IPS DF 6.9 (cell line): ENCODE results near the gene YIPF4.
A peak's percentile ranks its signal among the peaks of the same experiment; 100 is the strongest.
"Not testable (repeated sequence)": the region's sequence is repeated elsewhere in the genome, so short reads cannot be mapped to it uniquely, and the experiment has no call there.

Experiments used
- DNase-seq: peaks from one replicate; pipeline ENCODE4 v3.0.0-alpha.2; 2013; ENCODE audit warnings: low read depth, low spot score
- H3K27ac ChIP-seq: one replicate; pipeline ENCODE4 v1.5.1; 2013; ENCODE audit warnings: low read length, control low read depth
- H3K27me3 ChIP-seq: 2 replicates; pipeline ENCODE4 v1.6.1; 2013; ENCODE audit warnings: mild to moderate bottlenecking, low read length; ENCODE audit not compliant: control insufficient read depth, insufficient read depth
- H3K36me3 ChIP-seq: 2 replicates; pipeline ENCODE4 v1.6.1; 2013; ENCODE audit warnings: low read length; ENCODE audit not compliant: control insufficient read depth, insufficient read depth
- H3K4me1 ChIP-seq: 2 replicates; pipeline ENCODE4 v1.6.1; 2013; ENCODE audit warnings: low read length; ENCODE audit not compliant: control insufficient read depth, insufficient read depth
- H3K4me3 ChIP-seq: 2 replicates; pipeline ENCODE4 v1.5.1; 2013; ENCODE audit warnings: mild to moderate bottlenecking, low read length
- H3K9me3 ChIP-seq: 2 replicates; pipeline ENCODE4 v1.6.1; 2013; ENCODE audit warnings: low read length, inconsistent platforms; ENCODE audit not compliant: control insufficient read depth, insufficient read depth
- WGBS: extraction: QIAGEN DNeasy Blood & Tissue Kit; methylation state at CpG from one replicate; pipeline ENCODE4 v1.1.7; 2013; ENCODE audit warnings: mixed read lengths, missing lambda C conversion rate; ENCODE audit not compliant: insufficient read length, insufficient coverage; 5-methylcytosine and 5-hydroxymethylcytosine counted together

The YIPF4 gene

DNA sequence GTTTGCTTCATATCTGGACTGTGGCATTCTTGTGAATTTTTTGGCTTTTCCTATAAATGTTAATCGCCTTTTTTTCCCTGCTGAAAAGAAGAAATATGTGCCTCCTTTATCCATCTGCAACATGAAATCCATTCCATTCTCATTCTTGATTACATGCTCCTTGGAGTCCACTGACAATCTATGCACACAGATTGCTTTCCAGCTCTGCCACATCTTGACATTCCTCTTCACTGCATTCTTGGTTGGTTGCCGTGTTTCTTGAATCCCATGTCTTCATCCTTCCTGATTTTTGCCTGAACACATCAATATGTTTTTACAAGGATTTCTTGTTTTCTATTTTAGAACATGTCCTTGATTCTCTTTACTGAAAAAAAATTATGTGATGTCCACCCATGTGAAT is 52.4 kb downstream of the YIPF4 start:
- H3K4me1 ChIP-seq: no peaks in the 10 kb centered on the region
- DNase-seq: no peak
- no peaks in the 10 kb centered on the region for H3K9me3 ChIP-seq
- H3K36me3 ChIP-seq: no peaks in the 10 kb centered on the region
- no peak overlapping the region for H3K4me3 ChIP-seq
- no peaks in the 10 kb centered on the region for H3K27me3 ChIP-seq
- no peak overlapping the region for H3K27ac ChIP-seq
- no CpG with 5 or more reads among the region's 2 CpGs for WGBS

- no peak for DNase-seq
- Histone ChIP-seq H3K4me1 (no peaks in the 10 kb centered on the region), H3K9me3 (no peaks in the 10 kb centered on the region), H3K27ac (no peak overlapping the region), H3K4me3 (no peak overlapping the region), H3K27me3 (no peaks in the 10 kb centered on the region), H3K36me3 (no peaks in the 10 kb centered on the region)
- WGBS: no CpG with 5 or more reads among the region's 2 CpGs
Observed at GRCh38 chr2:32342801-32343200, 65.1 kb downstream of the YIPF4 start.

DNA sequence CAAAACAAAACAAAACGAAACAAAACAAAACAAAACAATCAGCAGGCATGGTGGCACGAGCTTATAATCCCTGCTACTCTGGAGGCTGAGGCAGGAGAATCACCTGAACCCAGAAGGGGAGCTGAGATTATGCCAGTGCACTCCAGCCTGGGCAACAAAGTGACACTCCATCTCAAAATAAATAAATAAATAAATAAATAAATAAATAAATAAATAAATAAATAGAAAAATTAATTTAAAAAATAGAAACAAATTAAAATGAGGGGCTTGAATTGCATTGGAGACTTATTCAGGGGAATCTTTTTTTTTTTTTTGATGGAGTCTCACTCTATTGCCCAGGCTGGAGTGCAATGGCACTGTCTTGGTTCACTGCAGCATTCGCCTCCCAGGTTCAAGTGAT is 73.1 kb downstream of the YIPF4 start:
- not testable (repeated sequence) for H3K27me3 ChIP-seq, H3K4me1 ChIP-seq, H3K4me3 ChIP-seq, DNase-seq, H3K27ac ChIP-seq, H3K9me3 ChIP-seq, H3K36me3 ChIP-seq
- WGBS: no CpG with 5 or more reads among the region's 3 CpGs

- peak overlapping the region; percentile 77; the same call in 1 of the 2 replicates for H3K4me3 ChIP-seq
- no peaks in the 10 kb centered on the region for H3K4me1 ChIP-seq
- WGBS: no CpG with 5 or more reads among the region's 10 CpGs
- no peak for DNase-seq
- no peaks in the 10 kb centered on the region for H3K36me3 ChIP-seq
- no peaks in the 10 kb centered on the region for H3K27me3 ChIP-seq
- no peak overlapping the region for H3K27ac ChIP-seq
- no peaks in the 10 kb centered on the region for H3K9me3 ChIP-seq
Observed at GRCh38 chr2:32355976-32356680, 78.4 kb downstream of the YIPF4 start.

DNA sequence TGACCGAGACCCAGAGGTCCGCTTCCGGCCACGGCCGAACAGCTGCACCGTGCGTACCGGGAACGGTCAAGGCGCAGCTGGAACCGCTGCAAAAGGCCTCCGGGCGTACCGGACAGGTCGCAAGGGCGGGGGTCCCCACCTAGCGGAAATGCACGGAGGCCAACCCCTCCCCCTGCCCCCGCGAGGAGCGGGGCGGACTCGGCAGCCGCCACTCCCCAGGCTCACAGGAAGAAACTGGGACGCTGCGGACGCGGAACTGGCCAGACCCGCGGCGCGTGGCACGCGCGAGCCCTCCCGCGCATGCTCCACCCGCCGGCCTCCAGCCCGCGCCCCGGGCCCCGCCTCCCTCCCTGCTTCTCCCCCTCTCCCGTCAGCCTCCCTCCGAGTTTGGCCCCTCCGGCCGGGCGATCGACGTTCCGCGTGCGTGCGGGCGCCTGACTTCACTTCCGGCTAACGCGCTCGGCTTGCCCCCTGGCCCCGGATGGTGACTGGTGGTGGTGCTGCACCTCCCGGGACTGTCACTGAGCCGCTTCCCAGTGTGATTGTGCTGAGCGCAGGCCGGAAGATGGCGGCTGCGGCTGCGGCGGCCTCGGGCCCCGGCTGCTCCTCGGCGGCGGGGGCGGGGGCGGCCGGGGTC is 79.1 kb downstream of the YIPF4 start, which contains the start of gene BIRC6:
Gene BIRC6, plus strand, starts transcription at position 343 of the 637 bp plus-strand sequence. Its CDS starts 139 bp downstream, at position 482.
- no peaks in the 10 kb centered on the region for H3K27me3 ChIP-seq
- WGBS: no CpG with 5 or more reads among the region's 76 CpGs

DNA sequence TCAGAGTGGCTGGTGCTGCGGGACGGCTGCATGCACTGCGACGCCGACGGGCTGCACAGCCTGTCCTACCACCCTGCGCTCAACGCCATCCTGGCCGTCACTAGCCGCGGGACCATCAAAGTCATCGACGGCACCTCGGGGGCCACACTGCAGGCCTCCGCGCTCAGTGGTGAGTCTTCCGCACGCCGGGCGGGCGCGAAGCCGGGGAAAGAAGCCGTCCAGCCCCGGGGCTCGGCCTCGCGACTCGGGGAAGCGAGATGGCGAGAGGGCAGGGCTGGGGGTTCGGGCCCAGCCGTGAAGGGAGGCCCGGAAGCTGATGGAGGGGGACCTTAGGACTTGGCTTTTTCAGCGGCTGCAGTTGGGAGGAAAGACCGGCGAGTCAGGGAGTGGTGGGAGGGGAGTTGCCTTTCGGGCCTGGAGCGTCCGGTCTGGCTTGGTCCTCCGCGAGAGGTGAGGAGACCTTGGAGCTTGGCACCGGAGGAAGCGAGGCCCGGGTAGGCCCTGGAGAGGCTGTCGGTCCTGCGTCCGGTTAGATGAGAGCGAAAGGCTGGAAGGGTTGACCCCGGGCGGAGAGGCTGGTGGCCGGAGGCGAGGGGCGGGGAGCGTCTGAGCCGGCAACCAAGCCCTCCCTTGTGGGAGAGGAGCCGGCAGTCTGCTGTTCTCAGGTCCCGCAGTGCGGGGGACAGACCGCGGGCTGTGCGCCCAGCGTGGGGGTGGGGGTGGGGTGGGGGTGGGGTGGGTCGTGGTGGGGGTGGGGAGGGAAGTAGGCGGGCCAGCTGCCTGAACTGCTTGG is 79.8 kb downstream of the YIPF4 start:
- WGBS: no CpG with 5 or more reads among the region's 65 CpGs
- Histone ChIP-seq H3K36me3 (peaks cover 4% of the 10 kb centered on the region; the same call in 1 of the 2 replicates), H3K27ac (no peak overlapping the region), H3K4me1 (no peaks in the 10 kb centered on the region), H3K4me3 (peak overlapping the region; percentile 77), H3K9me3 (no peaks in the 10 kb centered on the region), H3K27me3 (no peaks in the 10 kb centered on the region)
- no peak for DNase-seq

More for the DNA sequence above, 79.1 kb downstream of the YIPF4 start, which contains the start of gene BIRC6:
- H3K9me3 ChIP-seq: no peaks in the 10 kb centered on the region
- H3K4me1 ChIP-seq: no peaks in the 10 kb centered on the region
- peak within 1 kb of the TSS; percentile 77 for H3K4me3 ChIP-seq
- peak; percentile 84 for DNase-seq
- H3K27ac ChIP-seq: no peak within 1 kb of the TSS
- peaks cover 4% of the 10 kb centered on the region; the same call in 1 of the 2 replicates for H3K36me3 ChIP-seq

- Histone ChIP-seq H3K9me3 (no peaks in the 10 kb centered on the region), H3K4me1 (no peaks in the 10 kb centered on the region), H3K27ac (no peak overlapping the region), H3K27me3 (no peaks in the 10 kb centered on the region), H3K4me3 (peak overlapping the region; percentile 77; the same call in 1 of the 2 replicates), H3K36me3 (peaks cover 4% of the 10 kb centered on the region; the same call in 1 of the 2 replicates)
- no peak for DNase-seq
- 100% methylated on average over 1 of the region's 16 CpGs for WGBS
Observed at GRCh38 chr2:32358111-32358482, 80.4 kb downstream of the YIPF4 start.

DNA sequence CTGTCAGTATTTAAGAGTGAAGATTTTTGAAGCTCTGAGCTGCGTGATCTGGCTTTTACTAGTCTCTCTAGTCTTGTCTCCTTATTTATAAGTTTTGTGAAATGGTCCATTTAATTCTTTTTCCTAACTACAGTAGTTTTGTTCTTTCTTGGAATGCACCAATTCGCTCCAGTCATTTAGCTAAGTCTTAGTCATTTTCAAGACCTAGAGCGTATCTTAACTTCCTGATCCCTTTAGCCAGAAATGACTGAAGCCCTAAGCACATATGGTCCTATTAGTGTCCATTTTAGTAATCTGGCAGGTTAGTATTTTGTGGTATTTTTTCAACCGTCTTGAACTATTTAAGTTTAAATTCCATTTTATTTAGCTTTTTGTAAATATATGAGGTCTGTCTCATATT is 82.7 kb downstream of the YIPF4 start:
- Histone ChIP-seq H3K27ac (no peak overlapping the region), H3K9me3 (no peaks in the 10 kb centered on the region), H3K4me3 (no peak overlapping the region), H3K36me3 (peaks cover 4% of the 10 kb centered on the region; the same call in 1 of the 2 replicates), H3K4me1 (no peaks in the 10 kb centered on the region; the same call in 1 of the 2 replicates), H3K27me3 (no peaks in the 10 kb centered on the region)
- DNase-seq: no peak
- WGBS: no CpG with 5 or more reads among the region's 4 CpGs

GRCh38 chr2:32362997-32363396 is 85.3 kb downstream of the YIPF4 start:
- not testable (repeated sequence) for H3K27ac ChIP-seq, H3K4me1 ChIP-seq, DNase-seq, H3K9me3 ChIP-seq, H3K4me3 ChIP-seq, H3K27me3 ChIP-seq, H3K36me3 ChIP-seq
- WGBS: no CpG with 5 or more reads among the region's 2 CpGs

DNA sequence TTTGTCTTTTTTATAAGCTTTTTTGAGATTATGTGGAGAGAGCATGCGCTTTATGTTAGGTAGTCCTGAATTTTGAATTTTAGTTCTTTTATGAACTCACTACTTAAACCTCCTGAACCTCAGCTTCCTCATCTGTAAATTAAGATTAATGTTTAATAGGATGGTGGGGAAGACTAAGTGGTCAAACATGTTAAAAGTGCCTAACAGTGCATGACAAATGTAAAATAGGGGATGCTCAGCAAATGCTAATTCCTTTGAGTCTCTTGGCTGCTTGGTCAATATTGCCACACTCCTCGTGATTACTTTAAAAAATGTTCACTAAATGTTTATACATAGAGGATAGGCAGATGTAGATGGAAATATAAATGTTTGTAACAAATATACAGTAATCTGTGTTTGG is 85.9 kb downstream of the YIPF4 start:
- Histone ChIP-seq H3K27me3 (no peaks in the 10 kb centered on the region), H3K36me3 (peaks cover 4% of the 10 kb centered on the region; the same call in 1 of the 2 replicates), H3K4me3 (no peak overlapping the region), H3K27ac (no peak overlapping the region), H3K9me3 (no peaks in the 10 kb centered on the region), H3K4me1 (no peaks in the 10 kb centered on the region; the same call in 1 of the 2 replicates)
- no CpG with 5 or more reads among the region's 2 CpGs for WGBS
- no peak for DNase-seq
